PC-3 (cell line): Measurements from ENCODE around the gene CNTNAP5.

ENCODE experiments used
- CTCF ChIP-seq: fragments of 300-600 bp; sonication (generic); conservative IDR thresholded peaks from 2 replicates; pipeline ENCODE4 v1.5.1; 2017; ENCODE audit warnings: antibody characterized with exemption, low read depth, mild to moderate bottlenecking, low read length
- EZH2 ChIP-seq: fragments of 300-600 bp; sonication (generic); IDR thresholded peaks from one replicate; pipeline ENCODE4 v1.6.1; 2017; ENCODE audit warnings: antibody characterized with exemption, mild to moderate bottlenecking, low read length; ENCODE audit not compliant: unreplicated experiment
- EZH2phosphoT487 ChIP-seq: fragments of 300-600 bp; sonication (generic); IDR thresholded peaks from 2 replicates; pipeline ENCODE4 v1.6.1; 2018; ENCODE audit warnings: mild to moderate bottlenecking, antibody characterized with exemption, low read length, borderline replicate concordance

GRCh38 chr2:124882423-124882822 lies 857.3 kb downstream of the CNTNAP5 start:
- TF ChIP-seq CTCF (no peak), EZH2 (no peak), EZH2phosphoT487 (no peak)
